ENCODE measurements around the gene CTSS. TPM values are rescaled to one million over a fixed set of nuclear protein-coding genes. Genes with fewer than 3 reads are reported as not detected.

The CTSS gene
- total and polyA plus RNA-seq, 4 donors = 10.7 to 58.8 (median 21.0) TPM

DNA sequence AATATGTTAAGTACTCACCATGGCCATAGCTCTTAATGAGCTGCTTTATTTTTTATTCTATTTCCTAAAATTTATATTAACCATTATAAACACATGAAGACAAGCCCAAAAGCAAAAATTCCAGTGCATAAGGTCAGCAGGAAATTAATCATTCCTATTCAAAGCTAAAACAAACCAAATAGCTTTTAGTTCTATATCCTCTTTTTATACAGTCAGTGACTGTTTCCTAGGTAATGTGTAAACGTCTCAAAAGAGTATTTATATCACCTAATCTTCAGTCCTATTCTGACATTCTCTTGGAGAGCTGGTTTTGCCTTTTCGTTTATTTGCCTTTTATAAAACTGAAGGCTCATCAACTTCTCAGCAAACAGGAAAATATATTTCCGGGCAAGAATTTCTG lies 72.9 kb downstream of the CTSS start:
- no peaks in the 10 kb centered on the region for H3K36me3 ChIP-seq (ENCODE audit: control insufficient read depth, insufficient read depth, low read length)
- no peaks in the 10 kb centered on the region for H3K27me3 ChIP-seq (ENCODE audit: control insufficient read depth, insufficient read depth, low read length)
- H3K4me3 ChIP-seq (ENCODE audit: low read depth, low read length) = no peak overlapping the region
- no CpG with 5 or more reads among the region's 3 CpGs for WGBS (ENCODE audit: insufficient coverage)
- no peaks in the 10 kb centered on the region for H3K9me3 ChIP-seq (ENCODE audit: control insufficient read depth, insufficient read depth, low read length)
- H3K4me1 ChIP-seq (ENCODE audit: control insufficient read depth, insufficient read depth, low read length) = no peaks in the 10 kb centered on the region
- no peak for DNase-seq (ENCODE audit: low read depth in 4 of 6, low spot score in 6 of 6)
- H3K27ac ChIP-seq (ENCODE audit: low read depth, low read length) = no peak overlapping the region

DNA sequence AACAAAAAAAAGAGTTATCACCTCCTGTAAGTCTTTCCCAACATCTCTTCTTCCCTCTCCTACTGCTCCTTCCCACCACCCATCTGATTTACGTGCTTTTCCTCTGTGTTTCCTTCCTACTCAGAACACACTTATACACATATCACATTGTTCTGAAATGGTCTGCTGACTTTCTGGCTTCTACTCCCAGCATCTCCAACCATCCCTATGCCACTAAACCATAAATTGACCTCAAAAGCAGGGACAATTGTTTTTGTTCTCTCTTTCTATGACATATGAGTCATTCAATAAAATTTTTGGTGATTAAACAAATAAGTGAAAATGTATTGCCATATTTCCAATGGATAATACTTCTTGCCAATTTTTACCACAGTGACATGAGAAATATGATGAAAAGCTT lies 76.8 kb downstream of the CTSS start:
- Histone ChIP-seq H3K36me3 (ENCODE audit: control insufficient read depth, insufficient read depth, low read length) (peaks cover 4% of the 10 kb centered on the region), H3K4me1 (ENCODE audit: control insufficient read depth, insufficient read depth, low read length) (no peaks in the 10 kb centered on the region), H3K9me3 (ENCODE audit: control insufficient read depth, insufficient read depth, low read length) (no peaks in the 10 kb centered on the region), H3K4me3 (ENCODE audit: low read depth, low read length) (no peak overlapping the region), H3K27me3 (ENCODE audit: control insufficient read depth, insufficient read depth, low read length) (no peaks in the 10 kb centered on the region), H3K27ac (ENCODE audit: low read depth, low read length) (no peak overlapping the region)
- DNase-seq (ENCODE audit: low read depth in 4 of 6, low spot score in 6 of 6) = no peak
- 84% methylated on average over 1 of the region's 1 CpG for WGBS (ENCODE audit: insufficient coverage)

DNA sequence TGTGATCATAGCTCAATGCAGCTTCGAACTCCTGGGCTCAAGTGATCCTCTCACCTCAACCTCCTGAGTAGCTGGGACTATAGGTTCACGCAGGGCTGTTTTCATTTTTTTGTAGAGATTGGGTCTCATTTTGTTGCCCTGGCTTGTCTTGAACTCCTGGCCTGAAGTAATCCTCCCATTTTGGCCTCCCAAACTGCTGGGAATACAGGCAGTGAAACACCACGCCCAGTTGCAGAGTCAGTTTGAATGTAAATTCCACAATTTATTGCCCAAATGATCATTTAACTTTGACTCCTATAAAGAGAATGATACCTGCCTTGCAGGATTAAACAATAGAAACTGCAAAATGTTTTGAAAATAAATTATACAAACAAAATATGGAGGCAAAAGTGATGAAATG lies 79.3 kb downstream of the CTSS start:
- WGBS (ENCODE audit: insufficient coverage) = 100% methylated on average over 2 of the region's 3 CpGs
- Histone ChIP-seq H3K4me3 (ENCODE audit: low read depth, low read length) (no peak overlapping the region), H3K9me3 (ENCODE audit: control insufficient read depth, insufficient read depth, low read length) (no peaks in the 10 kb centered on the region), H3K36me3 (ENCODE audit: control insufficient read depth, insufficient read depth, low read length) (peaks cover 4% of the 10 kb centered on the region), H3K4me1 (ENCODE audit: control insufficient read depth, insufficient read depth, low read length) (no peaks in the 10 kb centered on the region), H3K27ac (ENCODE audit: low read depth, low read length) (no peak overlapping the region), H3K27me3 (ENCODE audit: control insufficient read depth, insufficient read depth, low read length) (no peaks in the 10 kb centered on the region)
- DNase-seq (ENCODE audit: low read depth in 4 of 6, low spot score in 6 of 6) = no peak

DNA sequence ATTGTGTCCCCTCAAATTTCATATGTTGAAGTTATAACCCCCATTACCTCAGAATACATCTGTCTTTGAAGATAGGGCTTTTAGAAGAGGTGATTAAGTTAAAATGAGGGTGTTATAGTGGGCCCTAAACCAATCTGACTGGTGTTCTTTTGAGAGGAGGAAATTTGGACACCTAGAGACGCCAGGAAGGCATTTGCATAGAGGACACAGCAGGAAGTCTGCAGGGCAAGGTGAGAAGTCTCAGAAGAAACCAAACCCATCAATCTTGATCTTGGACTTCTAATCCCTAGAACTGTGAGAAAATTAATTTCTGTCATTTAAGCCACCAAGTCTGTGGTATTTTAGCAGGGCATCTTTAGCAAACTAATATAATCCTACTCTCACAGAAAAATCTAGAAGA lies 81.7 kb downstream of the CTSS start:
- WGBS (ENCODE audit: insufficient coverage) = no CpG with 5 or more reads among the region's 1 CpG
- Histone ChIP-seq H3K4me1 (ENCODE audit: control insufficient read depth, insufficient read depth, low read length) (no peaks in the 10 kb centered on the region), H3K9me3 (ENCODE audit: control insufficient read depth, insufficient read depth, low read length) (no peaks in the 10 kb centered on the region)

More for the DNA sequence above, 81.7 kb downstream of the CTSS start:
- DNase-seq (ENCODE audit: low read depth in 4 of 6, low spot score in 6 of 6) = peak in 1 of 6 donors; percentile 2
- peaks cover 4% of the 10 kb centered on the region for H3K36me3 ChIP-seq (ENCODE audit: control insufficient read depth, insufficient read depth, low read length)
- H3K4me3 ChIP-seq (ENCODE audit: low read depth, low read length) = no peak overlapping the region
- H3K27me3 ChIP-seq (ENCODE audit: control insufficient read depth, insufficient read depth, low read length) = no peaks in the 10 kb centered on the region
- H3K27ac ChIP-seq (ENCODE audit: low read depth, low read length) = no peak overlapping the region

Small RNAs within 50 kb of the gene (small RNA-seq; reads per million reads assigned to genes)
- gene RNU6-1042P (ENCODE audit: low replicate concordance) = not detected
- not detected for gene RNU6-1309P (ENCODE audit: low replicate concordance)

Other genes starting within 250 kb of the CTSS start
- gene ADAMTSL4, start 216.4 kb downstream of the CTSS start, total RNA-seq = 10 to 100 TPM in 1 of 2 donors, 1 to 10 TPM in 1; 7.7 to 13.1 TPM
- gene ADAMTSL4, start 216.4 kb downstream of the CTSS start, polyA plus RNA-seq (ENCODE audit: insufficient read length in 2 of 2) = 10 to 100 TPM in 1 of 2 donors, 1 to 10 TPM in 1; 2.6 to 19.1 TPM
- gene MCL1, start 186.2 kb downstream of the CTSS start, total RNA-seq = 100 to 1,000 TPM; 144 to 185 TPM
- 100 to 1,000 TPM; 115 TPM for gene MCL1, start 186.2 kb downstream of the CTSS start, polyA plus RNA-seq (ENCODE audit: insufficient read length in 2 of 2)
- gene ENSA, start 136.2 kb downstream of the CTSS start, total RNA-seq = 100 to 1,000 TPM; 120 to 146 TPM
- 100 to 1,000 TPM; 179 to 212 TPM for gene ENSA, start 136.2 kb downstream of the CTSS start, polyA plus RNA-seq (ENCODE audit: insufficient read length in 2 of 2)
- 10 to 100 TPM; 14.5 to 17.2 TPM for gene GOLPH3L, start 68.6 kb downstream of the CTSS start, total RNA-seq
- gene GOLPH3L, start 68.6 kb downstream of the CTSS start, polyA plus RNA-seq (ENCODE audit: insufficient read length in 2 of 2) = 10 to 100 TPM; 17.8 to 17.9 TPM
- gene HORMAD1, start 44.9 kb downstream of the CTSS start, total RNA-seq = 1 to 10 TPM in 1 of 2 donors, under 1 TPM in 1; 0.77 to 2.7 TPM
- under 1 TPM in 1 of 2 donors, not detected in 1; 0.21 TPM for gene HORMAD1, start 44.9 kb downstream of the CTSS start, polyA plus RNA-seq (ENCODE audit: insufficient read length in 2 of 2)
- 100 to 1,000 TPM in 1 of 2 donors, 10 to 100 TPM in 1; 73.6 to 153 TPM for gene CTSK, start 42.5 kb upstream of the CTSS start, total RNA-seq
- 10 to 100 TPM; 13.9 to 44.5 TPM for gene CTSK, start 42.5 kb upstream of the CTSS start, polyA plus RNA-seq (ENCODE audit: insufficient read length in 2 of 2)
- 10 to 100 TPM; 29.3 to 42.7 TPM for gene ARNT, start 110.8 kb upstream of the CTSS start, total RNA-seq
- 10 to 100 TPM; 20.9 to 30.0 TPM for gene ARNT, start 110.8 kb upstream of the CTSS start, polyA plus RNA-seq (ENCODE audit: insufficient read length in 2 of 2)
- gene CTXND2, start 121.4 kb upstream of the CTSS start, total RNA-seq = under 1 TPM in 1 of 2 donors, not detected in 1; 0.39 TPM
- under 1 TPM in 1 of 2 donors, not detected in 1; 0.14 TPM for gene CTXND2, start 121.4 kb upstream of the CTSS start, polyA plus RNA-seq (ENCODE audit: insufficient read length in 2 of 2)
- 10 to 100 TPM; 39.7 to 58.6 TPM for gene SETDB1, start 160.6 kb upstream of the CTSS start, total RNA-seq
- 10 to 100 TPM; 41.2 to 54.3 TPM for gene SETDB1, start 160.6 kb upstream of the CTSS start, polyA plus RNA-seq (ENCODE audit: insufficient read length in 2 of 2)
- 100 to 1,000 TPM; 116 to 224 TPM for gene CERS2, start 209.1 kb upstream of the CTSS start, total RNA-seq
- 100 to 1,000 TPM; 163 to 176 TPM for gene CERS2, start 209.1 kb upstream of the CTSS start, polyA plus RNA-seq (ENCODE audit: insufficient read length in 2 of 2)
- gene ANXA9, start 216.5 kb upstream of the CTSS start, total RNA-seq = 1 to 10 TPM in 1 of 2 donors, under 1 TPM in 1; 0.50 to 2.6 TPM
- gene ANXA9, start 216.5 kb upstream of the CTSS start, polyA plus RNA-seq (ENCODE audit: insufficient read length in 2 of 2) = 1 to 10 TPM; 5.4 to 8.3 TPM
- 10 to 100 TPM; 21.9 to 48.1 TPM for gene MINDY1, start 241.1 kb upstream of the CTSS start, total RNA-seq
- 10 to 100 TPM; 38.2 to 47.5 TPM for gene MINDY1, start 241.1 kb upstream of the CTSS start, polyA plus RNA-seq (ENCODE audit: insufficient read length in 2 of 2)
- 10 to 100 TPM; 18.9 to 29.0 TPM for gene PRUNE1, start 242.7 kb upstream of the CTSS start, total RNA-seq
- 10 to 100 TPM; 37.5 to 39.4 TPM for gene PRUNE1, start 242.7 kb upstream of the CTSS start, polyA plus RNA-seq (ENCODE audit: insufficient read length in 2 of 2)

All from spinal cord (tissue), 10 donors.